HepG2 (cell line): ENCODE results near the gene GRB2. TPM values are rescaled to one million over a fixed set of nuclear protein-coding genes. Genes with fewer than 3 reads are reported as not detected.
A peak's percentile ranks its signal among the peaks of the same experiment; 100 is the strongest.

ENCODE experiments used
- HOXA5 ChIP-seq: sonication (generic); formaldehyde crosslinking; IDR thresholded peaks from 2 replicates; pipeline ENCODE4 v1.4.0; 2020; ENCODE audit warnings: missing genetic modification reagents
- KDM2A ChIP-seq: sonication (generic); formaldehyde crosslinking; IDR thresholded peaks from 2 replicates; pipeline ENCODE4 v1.4.0; 2020; ENCODE audit warnings: low read depth, missing genetic modification reagents, borderline replicate concordance
- ONECUT2 ChIP-seq: sonication (generic); formaldehyde crosslinking; IDR thresholded peaks from 2 replicates; pipeline ENCODE4 v1.4.0; 2020; ENCODE audit warnings: missing genetic modification reagents
- PHF8 ChIP-seq: sonication (generic); formaldehyde crosslinking; IDR thresholded peaks from 2 replicates; pipeline ENCODE4 v1.5.0; 2020; ENCODE audit warnings: missing genetic modification reagents
- PLRG1 ChIP-seq: fragments of 450-650 bp; conservative IDR thresholded peaks from 2 replicates; pipeline ENCODE4 v1.6.1; 2016
- REXO4 ChIP-seq: sonication (generic); formaldehyde crosslinking; IDR thresholded peaks from 2 replicates; pipeline ENCODE4 v1.8.0; 2022; ENCODE audit warnings: missing genetic modification reagents, mild to moderate bottlenecking, borderline replicate concordance
- SETDB1 ChIP-seq: sonication (generic); formaldehyde crosslinking; IDR thresholded peaks from 2 replicates; pipeline ENCODE4 v1.5.1; 2020; ENCODE audit warnings: missing genetic modification reagents, mild to moderate bottlenecking, borderline replicate concordance
- TSC22D2 ChIP-seq: sonication (generic); formaldehyde crosslinking; IDR thresholded peaks from 2 replicates; pipeline ENCODE4 v1.5.1; 2020; ENCODE audit warnings: missing genetic modification reagents, mild to moderate bottlenecking, borderline replicate concordance
- ZNF205 ChIP-seq: IDR thresholded peaks from 2 replicates; pipeline ENCODE4 v1.6.1; 2018; ENCODE audit warnings: missing biosample characterization, missing genetic modification reagents
- ZNF225 ChIP-seq: sonication (generic); formaldehyde crosslinking; IDR thresholded peaks from 2 replicates; pipeline ENCODE4 v1.4.0; 2020; ENCODE audit warnings: mild to moderate bottlenecking, missing genetic modification reagents
- ZNF510 ChIP-seq: sonication (generic); formaldehyde crosslinking; IDR thresholded peaks from 2 replicates; pipeline ENCODE4 v1.4.0; 2020; ENCODE audit warnings: low read depth, mild to moderate bottlenecking, missing genetic modification reagents
- ZNF562 ChIP-seq: sonication (generic); formaldehyde crosslinking; IDR thresholded peaks from 2 replicates; pipeline ENCODE4 v1.8.0; 2022; ENCODE audit warnings: missing genetic modification reagents, borderline replicate concordance
- ZNF777 ChIP-seq: sonication (generic); formaldehyde crosslinking; IDR thresholded peaks from 2 replicates; pipeline ENCODE4 v1.4.0; 2020; ENCODE audit warnings: missing genetic modification reagents
- ZNF879 ChIP-seq: sonication (generic); formaldehyde crosslinking; IDR thresholded peaks from 2 replicates; pipeline ENCODE4 v1.8.1; 2023; ENCODE audit warnings: missing genetic modification reagents
- polyA plus RNA-seq, 8 experiments: library from polyadenylated mRNA; depleted of rRNA in 3 of 8; stranded (reverse) in 7 of 8; unstranded in 1 of 8; fragments of >200 nt; fragmentation: Illumina TruSeq in 4 of 8; extraction: Trizol in 4 of 8; gene quantifications; 2 replicates each; pipeline versions ENCODE4 v1.2.1 to v1.2.3, GENCODE V29; 2011 to 2016; ENCODE audit warnings: low read depth in 4 of 8, missing spikeins in 1 of 8, mixed read lengths in 1 of 8; ENCODE audit not compliant: insufficient read depth in 1 of 8
- total RNA-seq, 5 experiments: library from RNA; depleted of rRNA; stranded (reverse); fragments of >200 nt; fragmentation: Illumina TruSeq; extraction: Trizol; gene quantifications; 2 replicates each; pipeline ENCODE4 v1.2.3, GENCODE V29; 2016; ENCODE audit warnings: low read depth in 1 of 5
- TF ChIP-seq, protein P1 (sequence below): sonication (generic); formaldehyde crosslinking; IDR thresholded peaks from 2 replicates; pipeline ENCODE4 v1.5.0; 2020; ENCODE audit warnings: mild to moderate bottlenecking, missing genetic modification reagents, borderline replicate concordance
- TF ChIP-seq, protein P2 (sequence below): sonication (generic); formaldehyde crosslinking; IDR thresholded peaks from 2 replicates; pipeline ENCODE4 v1.4.0; 2020; ENCODE audit warnings: mild to moderate bottlenecking, missing genetic modification reagents
- TF ChIP-seq, protein P3 (sequence below): IDR thresholded peaks from 2 replicates; pipeline ENCODE4 v1.6.1; 2016; ENCODE audit warnings: missing compliant biosample characterization, missing genetic modification reagents, borderline replicate concordance

Gene GRB2
- total and polyA plus RNA-seq, 2 of the 13 experiments (the other 11 are each of a cell fraction or from before 2014, with no cell fraction given), result 84.6 to 92.3 TPM

DNA sequence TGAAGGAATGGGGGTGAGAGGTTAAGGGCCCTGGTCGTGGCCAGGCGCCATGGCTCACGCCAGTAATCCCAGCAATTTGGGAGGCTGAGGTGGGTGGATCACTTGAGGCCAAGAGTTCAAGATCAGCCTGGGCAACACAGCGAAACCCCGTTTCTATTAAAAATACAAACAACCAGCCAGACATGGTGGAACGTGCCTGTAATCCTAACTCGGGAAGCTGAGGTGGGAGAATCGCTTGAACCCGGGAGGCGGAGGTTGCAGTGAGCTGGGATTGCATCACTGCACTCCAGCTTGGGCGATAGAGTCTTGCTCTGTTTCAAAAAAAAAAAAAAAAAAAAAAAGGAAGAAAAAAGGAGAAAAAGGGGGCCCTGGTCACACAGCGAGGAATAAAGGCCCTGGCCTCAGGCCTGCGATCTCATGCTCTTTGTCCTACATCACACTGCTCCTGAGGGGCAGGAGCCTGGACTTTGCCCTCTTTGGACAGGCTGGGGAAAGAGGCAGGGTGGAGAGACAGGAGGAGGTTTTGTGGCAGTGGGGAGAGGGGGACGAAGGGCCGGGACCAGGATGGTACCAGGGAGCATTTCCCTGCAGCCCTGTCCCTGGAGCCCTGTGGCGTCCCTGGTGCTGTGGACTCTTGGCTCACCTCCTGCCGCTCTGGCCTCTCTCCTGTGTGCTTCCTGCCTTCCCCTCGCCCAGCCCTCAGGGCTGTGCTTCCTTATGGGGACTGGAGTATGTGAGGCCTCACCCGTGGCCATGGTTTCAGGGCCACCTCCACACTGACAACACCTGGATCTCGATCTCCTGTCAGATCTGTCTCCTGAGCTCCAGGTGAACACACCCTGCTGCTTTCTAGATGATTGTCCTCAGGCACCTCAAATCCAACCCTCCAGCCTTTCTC lies 96.5 kb downstream of the GRB2 start (continued):
- TF ChIP-seq ZNF510 (no peak), ZNF879 (CRISPR knock-in tag) (no peak), ZNF562 (no peak), ZNF225 (CRISPR knock-in tag) (peak; percentile 48), REXO4 (CRISPR knock-in tag) (no peak), ONECUT2 (no peak), ZNF205 (CRISPR knock-in tag) (peak; percentile 54), ZNF777 (CRISPR knock-in tag) (no peak; the same call in 1 of the 2 replicates), PLRG1 (no peak), TSC22D2 (CRISPR knock-in tag) (peak; percentile 61; the same call in 1 of the 2 replicates), PHF8 (CRISPR knock-in tag) (peak; percentile 80), SETDB1 (CRISPR knock-in tag) (no peak), HOXA5 (CRISPR knock-in tag) (peak; percentile 49; the same call in 1 of the 2 replicates), KDM2A (peak; percentile 41; the same call in 1 of the 2 replicates)
- TF ChIP-seq, protein P1, sequence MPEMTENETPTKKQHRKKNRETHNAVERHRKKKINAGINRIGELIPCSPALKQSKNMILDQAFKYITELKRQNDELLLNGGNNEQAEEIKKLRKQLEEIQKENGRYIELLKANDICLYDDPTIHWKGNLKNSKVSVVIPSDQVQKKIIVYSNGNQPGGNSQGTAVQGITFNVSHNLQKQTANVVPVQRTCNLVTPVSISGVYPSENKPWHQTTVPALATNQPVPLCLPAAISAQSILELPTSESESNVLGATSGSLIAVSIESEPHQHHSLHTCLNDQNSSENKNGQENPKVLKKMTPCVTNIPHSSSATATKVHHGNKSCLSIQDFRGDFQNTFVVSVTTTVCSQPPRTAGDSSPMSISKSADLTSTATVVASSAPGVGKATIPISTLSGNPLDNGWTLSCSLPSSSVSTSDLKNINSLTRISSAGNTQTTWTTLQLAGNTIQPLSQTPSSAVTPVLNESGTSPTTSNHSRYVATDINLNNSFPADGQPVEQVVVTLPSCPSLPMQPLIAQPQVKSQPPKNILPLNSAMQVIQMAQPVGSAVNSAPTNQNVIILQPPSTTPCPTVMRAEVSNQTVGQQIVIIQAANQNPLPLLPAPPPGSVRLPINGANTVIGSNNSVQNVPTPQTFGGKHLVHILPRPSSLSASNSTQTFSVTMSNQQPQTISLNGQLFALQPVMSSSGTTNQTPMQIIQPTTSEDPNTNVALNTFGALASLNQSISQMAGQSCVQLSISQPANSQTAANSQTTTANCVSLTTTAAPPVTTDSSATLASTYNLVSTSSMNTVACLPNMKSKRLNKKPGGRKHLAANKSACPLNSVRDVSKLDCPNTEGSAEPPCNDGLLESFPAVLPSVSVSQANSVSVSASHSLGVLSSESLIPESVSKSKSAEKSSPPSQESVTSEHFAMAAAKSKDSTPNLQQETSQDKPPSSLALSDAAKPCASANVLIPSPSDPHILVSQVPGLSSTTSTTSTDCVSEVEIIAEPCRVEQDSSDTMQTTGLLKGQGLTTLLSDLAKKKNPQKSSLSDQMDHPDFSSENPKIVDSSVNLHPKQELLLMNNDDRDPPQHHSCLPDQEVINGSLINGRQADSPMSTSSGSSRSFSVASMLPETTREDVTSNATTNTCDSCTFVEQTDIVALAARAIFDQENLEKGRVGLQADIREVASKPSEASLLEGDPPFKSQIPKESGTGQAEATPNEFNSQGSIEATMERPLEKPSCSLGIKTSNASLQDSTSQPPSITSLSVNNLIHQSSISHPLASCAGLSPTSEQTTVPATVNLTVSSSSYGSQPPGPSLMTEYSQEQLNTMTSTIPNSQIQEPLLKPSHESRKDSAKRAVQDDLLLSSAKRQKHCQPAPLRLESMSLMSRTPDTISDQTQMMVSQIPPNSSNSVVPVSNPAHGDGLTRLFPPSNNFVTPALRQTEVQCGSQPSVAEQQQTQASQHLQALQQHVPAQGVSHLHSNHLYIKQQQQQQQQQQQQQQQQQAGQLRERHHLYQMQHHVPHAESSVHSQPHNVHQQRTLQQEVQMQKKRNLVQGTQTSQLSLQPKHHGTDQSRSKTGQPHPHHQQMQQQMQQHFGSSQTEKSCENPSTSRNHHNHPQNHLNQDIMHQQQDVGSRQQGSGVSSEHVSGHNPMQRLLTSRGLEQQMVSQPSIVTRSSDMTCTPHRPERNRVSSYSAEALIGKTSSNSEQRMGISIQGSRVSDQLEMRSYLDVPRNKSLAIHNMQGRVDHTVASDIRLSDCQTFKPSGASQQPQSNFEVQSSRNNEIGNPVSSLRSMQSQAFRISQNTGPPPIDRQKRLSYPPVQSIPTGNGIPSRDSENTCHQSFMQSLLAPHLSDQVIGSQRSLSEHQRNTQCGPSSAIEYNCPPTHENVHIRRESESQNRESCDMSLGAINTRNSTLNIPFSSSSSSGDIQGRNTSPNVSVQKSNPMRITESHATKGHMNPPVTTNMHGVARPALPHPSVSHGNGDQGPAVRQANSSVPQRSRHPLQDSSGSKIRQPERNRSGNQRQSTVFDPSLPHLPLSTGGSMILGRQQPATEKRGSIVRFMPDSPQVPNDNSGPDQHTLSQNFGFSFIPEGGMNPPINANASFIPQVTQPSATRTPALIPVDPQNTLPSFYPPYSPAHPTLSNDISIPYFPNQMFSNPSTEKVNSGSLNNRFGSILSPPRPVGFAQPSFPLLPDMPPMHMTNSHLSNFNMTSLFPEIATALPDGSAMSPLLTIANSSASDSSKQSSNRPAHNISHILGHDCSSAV (CRISPR knock-in tag), result 0 out of 2 replicates have a peak, but pooled peaks have one; percentile 23
- TF ChIP-seq, protein P2, sequence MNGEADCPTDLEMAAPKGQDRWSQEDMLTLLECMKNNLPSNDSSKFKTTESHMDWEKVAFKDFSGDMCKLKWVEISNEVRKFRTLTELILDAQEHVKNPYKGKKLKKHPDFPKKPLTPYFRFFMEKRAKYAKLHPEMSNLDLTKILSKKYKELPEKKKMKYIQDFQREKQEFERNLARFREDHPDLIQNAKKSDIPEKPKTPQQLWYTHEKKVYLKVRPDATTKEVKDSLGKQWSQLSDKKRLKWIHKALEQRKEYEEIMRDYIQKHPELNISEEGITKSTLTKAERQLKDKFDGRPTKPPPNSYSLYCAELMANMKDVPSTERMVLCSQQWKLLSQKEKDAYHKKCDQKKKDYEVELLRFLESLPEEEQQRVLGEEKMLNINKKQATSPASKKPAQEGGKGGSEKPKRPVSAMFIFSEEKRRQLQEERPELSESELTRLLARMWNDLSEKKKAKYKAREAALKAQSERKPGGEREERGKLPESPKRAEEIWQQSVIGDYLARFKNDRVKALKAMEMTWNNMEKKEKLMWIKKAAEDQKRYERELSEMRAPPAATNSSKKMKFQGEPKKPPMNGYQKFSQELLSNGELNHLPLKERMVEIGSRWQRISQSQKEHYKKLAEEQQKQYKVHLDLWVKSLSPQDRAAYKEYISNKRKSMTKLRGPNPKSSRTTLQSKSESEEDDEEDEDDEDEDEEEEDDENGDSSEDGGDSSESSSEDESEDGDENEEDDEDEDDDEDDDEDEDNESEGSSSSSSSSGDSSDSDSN, result peak; percentile 95
- TF ChIP-seq, protein P3, sequence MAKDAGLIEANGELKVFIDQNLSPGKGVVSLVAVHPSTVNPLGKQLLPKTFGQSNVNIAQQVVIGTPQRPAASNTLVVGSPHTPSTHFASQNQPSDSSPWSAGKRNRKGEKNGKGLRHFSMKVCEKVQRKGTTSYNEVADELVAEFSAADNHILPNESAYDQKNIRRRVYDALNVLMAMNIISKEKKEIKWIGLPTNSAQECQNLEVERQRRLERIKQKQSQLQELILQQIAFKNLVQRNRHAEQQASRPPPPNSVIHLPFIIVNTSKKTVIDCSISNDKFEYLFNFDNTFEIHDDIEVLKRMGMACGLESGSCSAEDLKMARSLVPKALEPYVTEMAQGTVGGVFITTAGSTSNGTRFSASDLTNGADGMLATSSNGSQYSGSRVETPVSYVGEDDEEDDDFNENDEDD (CRISPR knock-in tag), result peak; percentile 50; the same call in 1 of the 2 replicates
